Astrocyte (in vitro differentiated cells and primary cell): ENCODE results near the gene KCTD13. TPM values are rescaled to one million over a fixed set of nuclear protein-coding genes. Genes with fewer than 3 reads are reported as not detected.
A peak's percentile ranks its signal among the peaks of the same experiment; 100 is the strongest.

Experiments
- DNase-seq: peaks from one replicate; pipeline ENCODE4 v3.0.0-alpha.2; 2010; ENCODE audit warnings: low read depth
- FAIRE-seq: peaks from 2 replicates; lab custom pipeline; 2011; peaks lifted over from hg19 to GRCh38; lab: Jason Lieb, UNC
- H2AFZ ChIP-seq: 2 replicates; pipeline ENCODE4 v1.6.0; 2012; ENCODE audit warnings: low read depth, low read length, inconsistent platforms
- H3K27ac ChIP-seq: 2 replicates; pipeline ENCODE4 v1.5.1; 2011; ENCODE audit warnings: low read depth, low read length, inconsistent platforms
- H3K27me3 ChIP-seq: 2 replicates; pipeline ENCODE4 v1.6.0; 2011; ENCODE audit warnings: low read length, inconsistent platforms; ENCODE audit not compliant: insufficient read depth
- H3K36me3 ChIP-seq: 2 replicates; pipeline ENCODE4 v1.5.1; 2011; ENCODE audit warnings: low read length, inconsistent platforms; ENCODE audit not compliant: insufficient read depth
- H3K4me1 ChIP-seq: 2 replicates; pipeline ENCODE4 v1.5.1; 2011; ENCODE audit warnings: low read length, inconsistent platforms; ENCODE audit not compliant: insufficient read depth
- H3K4me2 ChIP-seq: 2 replicates; pipeline ENCODE4 v1.6.0; 2012; ENCODE audit warnings: low read length, inconsistent platforms
- H3K4me3 ChIP-seq: 2 replicates; pipeline ENCODE4 v1.5.1; 2011; ENCODE audit warnings: low read depth, mild to moderate bottlenecking, low read length, inconsistent platforms; ENCODE audit not compliant: insufficient read depth
- H3K79me2 ChIP-seq: 2 replicates; pipeline ENCODE4 v1.6.0; 2012; ENCODE audit warnings: mild to moderate bottlenecking, low read length, inconsistent platforms; ENCODE audit not compliant: insufficient read depth
- H3K9ac ChIP-seq: 2 replicates; pipeline ENCODE4 v1.6.0; 2012; ENCODE audit warnings: mild to moderate bottlenecking, low read length, inconsistent platforms
- H3K9me3 ChIP-seq: 2 replicates; pipeline ENCODE4 v1.5.1; 2012; ENCODE audit warnings: low read depth, mild to moderate bottlenecking, low read length, inconsistent platforms; ENCODE audit not compliant: insufficient read depth
- H4K20me1 ChIP-seq: 2 replicates; pipeline ENCODE4 v1.6.0; 2012; ENCODE audit warnings: low read length, inconsistent platforms; ENCODE audit not compliant: insufficient read depth
- H3K27ac Mint-ChIP-seq: one replicate; pipeline ENCODE4 v1.8.0; 2021; ENCODE audit warnings: mild to moderate bottlenecking, mixed read lengths; ENCODE audit not compliant: unreplicated experiment
- H3K27me3 Mint-ChIP-seq: one replicate; pipeline ENCODE4 v1.8.0; 2021; ENCODE audit warnings: low read depth, mixed read lengths; ENCODE audit not compliant: unreplicated experiment
- H3K36me3 Mint-ChIP-seq: one replicate; pipeline ENCODE4 v1.8.0; 2021; ENCODE audit warnings: low read depth, mixed read lengths; ENCODE audit not compliant: unreplicated experiment
- H3K4me1 Mint-ChIP-seq: one replicate; pipeline ENCODE4 v1.8.0; 2021; ENCODE audit warnings: low read depth, mixed read lengths; ENCODE audit not compliant: unreplicated experiment
- H3K4me3 Mint-ChIP-seq: one replicate; pipeline ENCODE4 v1.8.0; 2021; ENCODE audit warnings: mild to moderate bottlenecking, moderate library complexity, mixed read lengths; ENCODE audit not compliant: unreplicated experiment
- H3K9me3 Mint-ChIP-seq: one replicate; pipeline ENCODE4 v1.8.0; 2021; ENCODE audit warnings: mild to moderate bottlenecking, mixed read lengths; ENCODE audit not compliant: unreplicated experiment
- CTCF ChIP-seq: IDR thresholded peaks from 2 replicates; pipeline ENCODE4 v1.5.1; 2011; ENCODE audit warnings: low read depth, mild to moderate bottlenecking, inconsistent platforms, low read length, moderate library complexity; ENCODE audit not compliant: insufficient read depth
- EZH2 ChIP-seq: IDR thresholded peaks from 2 replicates; pipeline ENCODE4 v1.6.1; 2012; ENCODE audit warnings: mild to moderate bottlenecking, low read length, inconsistent platforms; ENCODE audit not compliant: insufficient read depth
- total RNA-seq: library from RNA; stranded (reverse); gene quantifications from 2 replicates; pipeline ENCODE4 v1.2.1, GENCODE V29; 2021

KCTD13 gene
- total RNA-seq, 1 donor from 2014 or later: 27.1 TPM

- Histone ChIP-seq H3K9me3 (no peaks in the 10 kb centered on the region), H3K79me2 (peaks cover 4% of the 10 kb centered on the region), H3K4me2 (no peak overlapping the region), H3K36me3 (peaks cover 3% of the 10 kb centered on the region), H3K27me3 (no peaks in the 10 kb centered on the region), H3K4me3 (no peak overlapping the region), H4K20me1 (peaks cover 22% of the 10 kb centered on the region), H2AFZ (no peak overlapping the region), H3K9ac (no peak overlapping the region), H3K4me1 (peaks cover 18% of the 10 kb centered on the region), H3K27ac (no peak overlapping the region)
- no peak for FAIRE-seq
- peaks cover 16% of the 10 kb centered on the region for H3K4me1 Mint-ChIP-seq
- no peaks in the 10 kb centered on the region for H3K9me3 Mint-ChIP-seq
- no peak for TF ChIP-seq CTCF
- H3K27me3 Mint-ChIP-seq: no peaks in the 10 kb centered on the region
- peaks cover 9% of the 10 kb centered on the region for H3K36me3 Mint-ChIP-seq
- peak overlapping the region; percentile 15 for H3K27ac Mint-ChIP-seq
- DNase-seq: no peak
- H3K4me3 Mint-ChIP-seq: peak overlapping the region; percentile 10
Observed at GRCh38 chr16:29903590-29903989, 22.4 kb downstream of the KCTD13 start.

GRCh38 chr16:29901607-29901945 lies 24.4 kb downstream of the KCTD13 start:
- Mint-ChIP-seq H3K27me3 (no peaks in the 10 kb centered on the region), H3K27ac (peak overlapping the region; percentile 53), H3K9me3 (no peaks in the 10 kb centered on the region), H3K4me3 (peak overlapping the region; percentile 93), H3K36me3 (peaks cover 9% of the 10 kb centered on the region), H3K4me1 (peaks cover 22% of the 10 kb centered on the region)
- TF ChIP-seq CTCF: no peak
- no peak for TF ChIP-seq EZH2
- H3K27me3 ChIP-seq: peaks cover 7% of the 10 kb centered on the region
- peaks cover 23% of the 10 kb centered on the region for H3K4me1 ChIP-seq
- H3K4me2 ChIP-seq: peak overlapping the region; percentile 100
- peaks cover 3% of the 10 kb centered on the region for H3K36me3 ChIP-seq
- DNase-seq: no peak
- FAIRE-seq: no peak
- peaks cover 4% of the 10 kb centered on the region for H3K79me2 ChIP-seq
- peaks cover 27% of the 10 kb centered on the region for H4K20me1 ChIP-seq
- no peak overlapping the region for H2AFZ ChIP-seq
- peak overlapping the region; percentile 90 for H3K9ac ChIP-seq
- H3K27ac ChIP-seq: no peak overlapping the region
- peak overlapping the region; percentile 74 for H3K4me3 ChIP-seq
- no peaks in the 10 kb centered on the region for H3K9me3 ChIP-seq

- H3K27me3 Mint-ChIP-seq: no peaks in the 10 kb centered on the region
- peak overlapping the region; percentile 75 for H3K27ac ChIP-seq
- peak; percentile 13 for DNase-seq
- peak overlapping the region; percentile 90 for H3K9ac ChIP-seq
- peak overlapping the region; percentile 100 for H3K4me2 ChIP-seq
- peak overlapping the region; percentile 87 for H3K27ac Mint-ChIP-seq
- peaks cover 25% of the 10 kb centered on the region for H4K20me1 ChIP-seq
- peak overlapping the region; percentile 99 for H2AFZ ChIP-seq
- no peak for FAIRE-seq
- H3K27me3 ChIP-seq: peaks cover 7% of the 10 kb centered on the region
- H3K79me2 ChIP-seq: peaks cover 4% of the 10 kb centered on the region
- TF ChIP-seq CTCF: no peak
- TF ChIP-seq EZH2: no peak
- peaks cover 9% of the 10 kb centered on the region for H3K36me3 Mint-ChIP-seq
- peak overlapping the region; percentile 74 for H3K4me3 ChIP-seq
- H3K4me1 Mint-ChIP-seq: peaks cover 22% of the 10 kb centered on the region
- H3K9me3 ChIP-seq: no peaks in the 10 kb centered on the region
- H3K36me3 ChIP-seq: peaks cover 3% of the 10 kb centered on the region
- H3K4me3 Mint-ChIP-seq: peak overlapping the region; percentile 93
- peaks cover 23% of the 10 kb centered on the region for H3K4me1 ChIP-seq
- no peaks in the 10 kb centered on the region for H3K9me3 Mint-ChIP-seq
Observed at GRCh38 chr16:29900888-29901606, 25.0 kb downstream of the KCTD13 start.
